Neuronal stem cell (in vitro differentiated cells): ENCODE data around the gene DMAP1.

Source experiments
- DNase-seq: peaks from one replicate; pipeline ENCODE4 v3.0.0-alpha.2; 2013; ENCODE audit warnings: low spot score
- H2AFZ ChIP-seq: one replicate; pipeline ENCODE4 v1.6.1; 2013; ENCODE audit warnings: mild to moderate bottlenecking, low read length, inconsistent platforms
- H2AK5ac ChIP-seq: 2 replicates; pipeline ENCODE4 v1.6.1; 2013; ENCODE audit warnings: low read depth, mild to moderate bottlenecking, inconsistent platforms, low read length, moderate library complexity, mixed read lengths
- H2BK120ac ChIP-seq: 2 replicates; pipeline ENCODE4 v1.6.1; 2013; ENCODE audit warnings: low read depth, mild to moderate bottlenecking, inconsistent platforms, low read length, moderate library complexity, mixed read lengths
- H2BK12ac ChIP-seq: one replicate; pipeline ENCODE4 v1.6.1; 2013; ENCODE audit warnings: low read length, inconsistent platforms
- H2BK15ac ChIP-seq: 2 replicates; pipeline ENCODE4 v1.6.1; 2013; ENCODE audit warnings: mild to moderate bottlenecking, low read length, inconsistent platforms, mixed read lengths
- H2BK5ac ChIP-seq: one replicate; pipeline ENCODE4 v1.6.1; 2013; ENCODE audit warnings: inconsistent platforms, mild to moderate bottlenecking, low read length, moderate library complexity
- H3K14ac ChIP-seq: one replicate; pipeline ENCODE4 v1.6.1; 2013; ENCODE audit warnings: low read length, inconsistent platforms
- H3K18ac ChIP-seq: 2 replicates; pipeline ENCODE4 v1.6.1; 2013; ENCODE audit warnings: low read length, inconsistent platforms
- H3K23ac ChIP-seq: 2 replicates; pipeline ENCODE4 v1.6.1; 2013; ENCODE audit warnings: low read depth, mild to moderate bottlenecking, mixed read lengths, low read length, inconsistent platforms; ENCODE audit not compliant: poor library complexity
- H3K27ac ChIP-seq: replicated peaks from 3 replicates; pipeline ENCODE4 v1.5.1; 2013; ENCODE audit warnings: low read length, inconsistent platforms
- H3K27me3 ChIP-seq, 3 experiments: 2 replicates each; pipeline ENCODE4 v1.6.1; 2013; ENCODE audit warnings: low read length in 3 of 3, mild to moderate bottlenecking in 2 of 3, inconsistent platforms in 1 of 3, low read depth in 1 of 3, mixed read lengths in 1 of 3, moderate library complexity in 1 of 3; ENCODE audit not compliant: control insufficient read depth in 3 of 3, insufficient read depth in 3 of 3
- H3K36me3 ChIP-seq, 2 donors: replicated peaks in 1 of 2; 2 replicates each; pipeline ENCODE4 v1.6.1; 2013; ENCODE audit warnings: low read length in 2 of 2; ENCODE audit not compliant: control insufficient read depth in 2 of 2, insufficient read depth in 2 of 2
- H3K4ac ChIP-seq: 2 replicates; pipeline ENCODE4 v1.6.1; 2013; ENCODE audit warnings: inconsistent platforms, mild to moderate bottlenecking, low read length, moderate library complexity
- H3K4me1 ChIP-seq, 2 donors: 1 replicate in 1 of 2; 2 replicates in 1 of 2; pipeline ENCODE4 v1.6.1; 2013; ENCODE audit warnings: low read length in 2 of 2, low read depth in 1 of 2; ENCODE audit not compliant: control insufficient read depth in 2 of 2, insufficient read depth in 1 of 2
- H3K4me2 ChIP-seq: one replicate; pipeline ENCODE4 v1.6.1; 2013; ENCODE audit warnings: mild to moderate bottlenecking, low read length, inconsistent platforms; ENCODE audit not compliant: insufficient read depth, poor library complexity, severe bottlenecking
- H3K4me3 ChIP-seq, 2 donors: 2 replicates each; pipeline ENCODE4 v1.5.1; 2013; ENCODE audit warnings: low read length in 2 of 2, mild to moderate bottlenecking in 2 of 2, inconsistent platforms in 1 of 2, moderate library complexity in 1 of 2
- H3K79me1 ChIP-seq: one replicate; pipeline ENCODE4 v1.6.1; 2013; ENCODE audit warnings: low read depth, mild to moderate bottlenecking, inconsistent platforms, low read length, moderate library complexity
- H3K9ac ChIP-seq: one replicate; pipeline ENCODE4 v1.6.1; 2013; ENCODE audit warnings: mild to moderate bottlenecking, low read depth, low read length, inconsistent platforms; ENCODE audit not compliant: poor library complexity
- H3K9me3 ChIP-seq, 2 donors: replicated peaks in 1 of 2; 2 replicates each; pipeline versions ENCODE3 to v1.6.1; 2013; ENCODE audit warnings: low read length in 2 of 2, mild to moderate bottlenecking in 2 of 2, inconsistent platforms in 1 of 2, low read depth in 1 of 2, mixed read lengths in 1 of 2, moderate library complexity in 1 of 2; ENCODE audit not compliant: control insufficient read depth in 2 of 2, insufficient read depth in 1 of 2
- H4K8ac ChIP-seq: one replicate; pipeline ENCODE4 v1.6.1; 2013; ENCODE audit warnings: low read depth, mild to moderate bottlenecking, inconsistent platforms, low read length, moderate library complexity
- H4K91ac ChIP-seq: one replicate; pipeline ENCODE4 v1.6.1; 2013; ENCODE audit warnings: low read length, low read depth, mild to moderate bottlenecking, inconsistent platforms; ENCODE audit not compliant: poor library complexity
- WGBS, 2 donors: extraction: QIAGEN DNeasy Blood & Tissue Kit; methylation state at CpG; one replicate each; pipeline ENCODE4 v1.1.7; 2013; ENCODE audit warnings: missing lambda C conversion rate in 2 of 2, mixed read lengths in 1 of 2; ENCODE audit not compliant: insufficient read length in 2 of 2, insufficient replicate concordance in 1 of 2; ENCODE audit errors: extremely low coverage in 2 of 2; 5-methylcytosine and 5-hydroxymethylcytosine counted together

The DMAP1 gene

GRCh38 chr1:44228218-44228617, 14.9 kb downstream of the DMAP1 start:
- Histone ChIP-seq H3K9me3 (peaks cover 12 to 15% of the 10 kb centered on the region in 2 donors), H3K4me1 (no peaks in the 10 kb centered on the region), H3K79me1 (no peaks in the 10 kb centered on the region), H3K27me3 (no peaks in the 10 kb centered on the region), H3K4me2 (no peak overlapping the region), H2BK5ac (no peak overlapping the region), H3K27ac (no peak overlapping the region), H2BK120ac (no peak overlapping the region), H3K4me3 (no peak overlapping the region), H3K36me3 (peaks cover 13 to 32% of the 10 kb centered on the region in 2 donors), H3K4ac (no peak overlapping the region), H2AFZ (no peak overlapping the region), H3K14ac (no peak overlapping the region), H4K91ac (no peak overlapping the region), H2AK5ac (no peak overlapping the region), H2BK15ac (no peak overlapping the region), H4K8ac (no peak overlapping the region), H3K18ac (no peak overlapping the region), H2BK12ac (no peak overlapping the region), H3K9ac (no peak overlapping the region), H3K23ac (no peak overlapping the region)
- DNase-seq, result no peak
- no CpG with 5 or more reads among the region's 13 CpGs for WGBS, 2 donors

GRCh38 chr1:44229435-44230167, 16.3 kb downstream of the DMAP1 start:
- no peak overlapping the region for H2AK5ac ChIP-seq
- no peak overlapping the region for H2BK5ac ChIP-seq
- H2BK120ac ChIP-seq, result no peak overlapping the region
- no peak overlapping the region for H3K4me2 ChIP-seq
- H2BK15ac ChIP-seq, result no peak overlapping the region
- no peak overlapping the region for H2AFZ ChIP-seq
- H3K4ac ChIP-seq, result no peak overlapping the region
- WGBS, 2 donors, result no CpG with 5 or more reads among the region's 16 CpGs
- H4K8ac ChIP-seq, result no peak overlapping the region
- no peak overlapping the region for H4K91ac ChIP-seq
- H3K4me1 ChIP-seq, result no peaks in the 10 kb centered on the region
- H2BK12ac ChIP-seq, result no peak overlapping the region
- H3K23ac ChIP-seq, result no peak overlapping the region
- H3K9ac ChIP-seq, result peak overlapping the region; percentile 4
- no peaks in the 10 kb centered on the region for H3K79me1 ChIP-seq
- no peak overlapping the region for H3K4me3 ChIP-seq
- H3K27me3 ChIP-seq, result no peaks in the 10 kb centered on the region
- peaks cover 13 to 31% of the 10 kb centered on the region in 2 donors for H3K36me3 ChIP-seq
- no peak overlapping the region for H3K27ac ChIP-seq
- no peak overlapping the region for H3K14ac ChIP-seq
- DNase-seq, result no peak
- no peak overlapping the region for H3K18ac ChIP-seq
- H3K9me3 ChIP-seq, result peaks cover 12 to 15% of the 10 kb centered on the region in 2 donors

- peaks cover 10 to 26% of the 10 kb centered on the region in 2 donors for H3K36me3 ChIP-seq
- no CpG with 5 or more reads among the region's 3 CpGs for WGBS, 2 donors
Measured at GRCh38 chr1:44230796-44231195, 17.5 kb downstream of the DMAP1 start.

DNA sequence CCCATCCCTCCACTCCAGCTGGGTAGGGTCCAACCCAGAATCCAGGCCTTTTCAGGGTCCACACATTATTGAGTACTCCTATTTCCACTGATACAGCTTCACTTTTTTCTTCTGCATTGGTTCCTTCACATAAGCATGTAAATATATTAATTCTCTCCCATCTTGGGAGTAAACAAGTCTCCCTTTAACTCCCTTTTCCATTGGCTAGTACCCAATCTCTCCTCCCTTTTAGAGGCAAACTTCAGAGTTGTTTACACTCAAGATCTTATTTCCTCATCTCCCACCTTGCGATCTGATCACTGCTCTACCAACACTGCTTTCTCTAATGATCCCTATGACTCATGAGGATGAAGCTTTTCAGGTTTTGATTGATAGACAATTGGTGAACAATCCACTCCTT, 20.3 kb downstream of the DMAP1 start:
- no peak overlapping the region for H3K4me3 ChIP-seq
- H2AK5ac ChIP-seq, result no peak overlapping the region
- H3K79me1 ChIP-seq, result no peaks in the 10 kb centered on the region
- no peak overlapping the region for H2AFZ ChIP-seq
- H4K8ac ChIP-seq, result no peak overlapping the region
- no CpG with 5 or more reads among the region's 1 CpG for WGBS, 2 donors
- no peak overlapping the region for H3K4me2 ChIP-seq
- H3K36me3 ChIP-seq, result peaks cover 12 to 29% of the 10 kb centered on the region in 2 donors
- H3K4ac ChIP-seq, result no peak overlapping the region
- H2BK120ac ChIP-seq, result no peak overlapping the region
- no peak overlapping the region for H3K23ac ChIP-seq
- H3K14ac ChIP-seq, result no peak overlapping the region
- no peak overlapping the region for H3K27ac ChIP-seq
- DNase-seq, result no peak
- H4K91ac ChIP-seq, result no peak overlapping the region
- peaks cover 0 to 3% of the 10 kb centered on the region in 2 donors for H3K9me3 ChIP-seq
- no peak overlapping the region for H2BK12ac ChIP-seq
- no peak overlapping the region for H2BK15ac ChIP-seq
- H3K4me1 ChIP-seq, result peaks cover 2 to 12% of the 10 kb centered on the region in 2 donors
- H2BK5ac ChIP-seq, result no peak overlapping the region
- H3K18ac ChIP-seq, result no peak overlapping the region
- H3K27me3 ChIP-seq, result no peaks in the 10 kb centered on the region
- no peak overlapping the region for H3K9ac ChIP-seq

More at GRCh38 chr1:44230796-44231195, 17.5 kb downstream of the DMAP1 start:
- H3K79me1 ChIP-seq, result no peaks in the 10 kb centered on the region
- H2BK15ac ChIP-seq, result no peak overlapping the region
- H3K9me3 ChIP-seq, result peaks cover 7 to 9% of the 10 kb centered on the region in 2 donors
- peaks cover 0 to 2% of the 10 kb centered on the region in 2 donors for H3K4me1 ChIP-seq
- H3K23ac ChIP-seq, result no peak overlapping the region
- no peak overlapping the region for H3K4me3 ChIP-seq
- no peak overlapping the region for H3K4me2 ChIP-seq
- no peak overlapping the region for H3K4ac ChIP-seq
- no peak overlapping the region for H4K8ac ChIP-seq
- H3K27me3 ChIP-seq, result no peaks in the 10 kb centered on the region
- H2BK12ac ChIP-seq, result no peak overlapping the region
- no peak overlapping the region for H3K18ac ChIP-seq
- H2AFZ ChIP-seq, result no peak overlapping the region
- H4K91ac ChIP-seq, result no peak overlapping the region
- no peak overlapping the region for H2BK5ac ChIP-seq
- no peak overlapping the region for H3K9ac ChIP-seq
- no peak overlapping the region for H3K14ac ChIP-seq
- H2BK120ac ChIP-seq, result no peak overlapping the region
- no peak overlapping the region for H3K27ac ChIP-seq
- H2AK5ac ChIP-seq, result no peak overlapping the region
- DNase-seq, result no peak
